ENCODE measurements around the gene ANKRD24. TPM values are rescaled to one million over a fixed set of nuclear protein-coding genes. Genes with fewer than 3 reads are reported as not detected.

Gene ANKRD24
- total RNA-seq, 1 experiment from 2014 or later, result 2.4 TPM

DNA sequence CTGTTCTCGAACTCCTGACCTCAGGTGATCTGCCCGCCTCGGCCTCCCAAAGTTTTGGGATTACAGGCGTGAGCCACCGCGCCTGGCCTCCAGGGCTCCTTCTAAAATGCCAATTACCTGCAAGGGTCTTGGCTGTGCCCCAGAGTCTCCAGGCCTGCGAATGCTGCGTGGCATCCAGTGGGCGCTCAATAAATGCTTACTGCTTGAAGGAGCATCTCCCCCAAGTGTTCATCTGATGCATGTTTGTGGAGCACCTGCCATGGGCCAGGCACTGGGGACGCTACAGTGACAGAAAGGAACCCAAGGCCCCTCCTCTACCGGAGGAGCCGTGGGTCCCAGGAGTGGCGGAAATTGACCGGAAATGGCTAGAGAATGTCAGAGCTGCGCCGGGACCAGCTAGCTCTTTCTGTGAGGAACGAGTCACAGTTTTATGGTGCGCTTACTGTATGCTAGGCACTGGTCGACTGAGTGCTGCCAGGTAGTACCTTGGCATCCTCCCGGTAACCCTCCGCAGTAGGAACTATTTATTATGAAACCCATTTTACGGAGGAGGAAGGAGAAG lies 14.2 kb downstream of the ANKRD24 start:
- H3K27me3 ChIP-seq (ENCODE audit: insufficient read depth, low read length), result peaks cover 3% of the 10 kb centered on the region; the same call in 1 of the 2 replicates
- no peak overlapping the region for H3K14ac ChIP-seq (ENCODE audit: insufficient read depth, low read length)
- no peak overlapping the region for H2BK120ac ChIP-seq (ENCODE audit: low read depth, low read length, poor library complexity, severe bottlenecking)
- H2AFZ ChIP-seq (ENCODE audit: low read length), result no peak overlapping the region
- WGBS (ENCODE audit: extremely low coverage, insufficient read length, low lambda C conversion rate), result no CpG with 5 or more reads among the region's 22 CpGs
- no peak overlapping the region for H2BK12ac ChIP-seq (ENCODE audit: insufficient read length, low read depth, low read length)
- H2AK5ac ChIP-seq (ENCODE audit: insufficient read length, low read length), result no peak overlapping the region
- Mint-ChIP-seq H3K9me3 (peaks cover 8 to 9% of the 10 kb centered on the region in 2 experiments; a peak in 3 of 5 replicates), H3K4me1 (peaks cover 10 to 23% of the 10 kb centered on the region in 2 experiments), H3K36me3 (ENCODE audit: insufficient read depth in 1 of 3, low read depth in 3 of 3) (no peaks in the 10 kb centered on the region; a peak in 3 of 7 replicates), H3K4me3 (peak overlapping the region; percentile 18 to 80), H3K27me3 (ENCODE audit: low read depth) (peaks cover 79% of the 10 kb centered on the region), H3K27ac (no peak overlapping the region)
- no peak overlapping the region for H3T11ph ChIP-seq (ENCODE audit: low read length)
- H3K9me3 ChIP-seq (ENCODE audit: control insufficient read depth, low read depth, low read length), result no peaks in the 10 kb centered on the region
- no peak overlapping the region for H3K4ac ChIP-seq (ENCODE audit: low read depth, low read length)
- no peaks in the 10 kb centered on the region for H3K23me2 ChIP-seq (ENCODE audit: insufficient read length, low read depth, low read length, poor library complexity, severe bottlenecking)
- H4K8ac ChIP-seq (replicated peaks; ENCODE audit: insufficient read length, low read depth, low read length), result no peak overlapping the region
- no peak overlapping the region for H4K5ac ChIP-seq (ENCODE audit: insufficient read length, low read depth, low read length)
- TF ChIP-seq, protein P1, sequence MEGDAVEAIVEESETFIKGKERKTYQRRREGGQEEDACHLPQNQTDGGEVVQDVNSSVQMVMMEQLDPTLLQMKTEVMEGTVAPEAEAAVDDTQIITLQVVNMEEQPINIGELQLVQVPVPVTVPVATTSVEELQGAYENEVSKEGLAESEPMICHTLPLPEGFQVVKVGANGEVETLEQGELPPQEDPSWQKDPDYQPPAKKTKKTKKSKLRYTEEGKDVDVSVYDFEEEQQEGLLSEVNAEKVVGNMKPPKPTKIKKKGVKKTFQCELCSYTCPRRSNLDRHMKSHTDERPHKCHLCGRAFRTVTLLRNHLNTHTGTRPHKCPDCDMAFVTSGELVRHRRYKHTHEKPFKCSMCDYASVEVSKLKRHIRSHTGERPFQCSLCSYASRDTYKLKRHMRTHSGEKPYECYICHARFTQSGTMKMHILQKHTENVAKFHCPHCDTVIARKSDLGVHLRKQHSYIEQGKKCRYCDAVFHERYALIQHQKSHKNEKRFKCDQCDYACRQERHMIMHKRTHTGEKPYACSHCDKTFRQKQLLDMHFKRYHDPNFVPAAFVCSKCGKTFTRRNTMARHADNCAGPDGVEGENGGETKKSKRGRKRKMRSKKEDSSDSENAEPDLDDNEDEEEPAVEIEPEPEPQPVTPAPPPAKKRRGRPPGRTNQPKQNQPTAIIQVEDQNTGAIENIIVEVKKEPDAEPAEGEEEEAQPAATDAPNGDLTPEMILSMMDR (conservative IDR thresholded peaks at IDR 0.05), result no peak
- H3K56ac ChIP-seq (ENCODE audit: insufficient read length, low read depth, low read length), result no peak overlapping the region
- H4K91ac ChIP-seq (ENCODE audit: insufficient read length, low read depth, low read length), result no peak overlapping the region
- H2BK5ac ChIP-seq (ENCODE audit: insufficient read length, low read length), result no peak overlapping the region
- no peaks in the 10 kb centered on the region for H4K20me1 ChIP-seq (ENCODE audit: control insufficient read depth, insufficient read depth, insufficient read length)
- H3K4me2 ChIP-seq (ENCODE audit: insufficient read depth, insufficient read length, low read length), result no peak overlapping the region
- no peak overlapping the region for H3K23ac ChIP-seq (ENCODE audit: insufficient read length, low read depth, low read length)
- H3K27ac ChIP-seq (ENCODE audit: insufficient read length, low read depth, low read length), result no peak overlapping the region
- no peak overlapping the region for H2BK20ac ChIP-seq (ENCODE audit: low read depth, low read length, poor library complexity, severe bottlenecking)
- no peaks in the 10 kb centered on the region for H3K79me1 ChIP-seq (ENCODE audit: insufficient read depth, low read depth, low read length, poor library complexity, severe bottlenecking)
- H3K4me1 ChIP-seq (ENCODE audit: insufficient read depth, low read length), result no peaks in the 10 kb centered on the region
- no peak overlapping the region for H2BK15ac ChIP-seq (ENCODE audit: low read depth, low read length)
- no peak for DNase-seq
- H3K18ac ChIP-seq (ENCODE audit: insufficient read length, low read depth, low read length), result no peak overlapping the region
- no peak overlapping the region for H3K9ac ChIP-seq (ENCODE audit: extremely low read depth, insufficient read length, low read length)
- no peaks in the 10 kb centered on the region for H3K79me2 ChIP-seq (ENCODE audit: insufficient read depth, low read length)

Measured in H9 (cell line).